CD14-positive monocyte (primary cell): ENCODE results near the gene MICAL2. TPM values are rescaled to one million over a fixed set of nuclear protein-coding genes. Genes with fewer than 3 reads are reported as not detected.

Experiments used
- DNase-seq, 3 donors: peaks; one replicate each; pipeline ENCODE4 v3.0.0-alpha.2; 2011 to 2022
- H2AFZ ChIP-seq: 2 replicates; pipeline ENCODE4 v1.6.0; 2012; ENCODE audit warnings: mild to moderate bottlenecking, low read depth, low read length, inconsistent platforms; ENCODE audit not compliant: insufficient read depth, poor library complexity, severe bottlenecking
- H3K27ac ChIP-seq, 2 donors: 1 replicate in 1 of 2; 2 replicates in 1 of 2; pipeline ENCODE4 v1.5.1; 2012 to 2013; ENCODE audit warnings: low read length in 2 of 2, control low read depth in 1 of 2, inconsistent platforms in 1 of 2, low read depth in 1 of 2, mild to moderate bottlenecking in 1 of 2
- H3K27me3 ChIP-seq, 2 donors: one replicate each; pipeline versions ENCODE4 v1.6.0 to v1.6.1; 2011 to 2013; ENCODE audit warnings: low read length in 2 of 2; ENCODE audit not compliant: control insufficient read depth in 2 of 2, insufficient read depth in 2 of 2
- H3K36me3 ChIP-seq, 2 donors: replicated peaks in 1 of 2; 1 replicate in 1 of 2; 2 replicates in 1 of 2; pipeline versions ENCODE4 v1.5.1 to v1.6.1; 2012 to 2013; ENCODE audit warnings: low read length in 2 of 2, control low read depth in 1 of 2, inconsistent platforms in 1 of 2, mild to moderate bottlenecking in 1 of 2; ENCODE audit not compliant: insufficient read depth in 2 of 2, control insufficient read depth in 1 of 2
- H3K4me1 ChIP-seq, 2 donors: 1 replicate in 1 of 2; 2 replicates in 1 of 2; pipeline versions ENCODE4 v1.5.1 to v1.6.1; 2012 to 2013; ENCODE audit warnings: low read length in 2 of 2, control low read depth in 1 of 2, inconsistent platforms in 1 of 2, mild to moderate bottlenecking in 1 of 2, moderate library complexity in 1 of 2; ENCODE audit not compliant: insufficient read depth in 2 of 2, control insufficient read depth in 1 of 2
- H3K4me2 ChIP-seq: replicated peaks from 2 replicates; pipeline ENCODE3; 2012; ENCODE audit warnings: low read length, moderate library complexity, mild to moderate bottlenecking; ENCODE audit not compliant: poor library complexity, severe bottlenecking; ENCODE audit errors: extremely low read depth
- H3K4me3 ChIP-seq, 3 experiments: fragments of 200-600 bp in 1 of 3; sonication (generic) in 1 of 3; replicated peaks in 1 of 3; 1 replicate in 2 of 3; 2 replicates in 1 of 3; pipeline ENCODE4 v1.5.1; 2011 to 2013; ENCODE audit warnings: low read length in 3 of 3, mild to moderate bottlenecking in 3 of 3, control low read depth in 2 of 3, low read depth in 2 of 3, inconsistent platforms in 1 of 3, moderate library complexity in 1 of 3
- H3K79me2 ChIP-seq: 2 replicates; pipeline ENCODE4 v1.6.0; 2012; ENCODE audit warnings: mild to moderate bottlenecking, control low read depth, inconsistent platforms, low read length, moderate library complexity; ENCODE audit not compliant: insufficient read depth
- H3K9ac ChIP-seq: 2 replicates; pipeline ENCODE4 v1.6.0; 2017; ENCODE audit warnings: low read length, mild to moderate bottlenecking; ENCODE audit not compliant: insufficient read depth, poor library complexity, severe bottlenecking
- H3K9me3 ChIP-seq, 2 donors: replicated peaks in 1 of 2; 1 replicate in 1 of 2; 2 replicates in 1 of 2; pipeline versions ENCODE4 v1.5.1 to v1.6.1; 2012 to 2013; ENCODE audit warnings: low read length in 2 of 2, control low read depth in 1 of 2; ENCODE audit not compliant: control insufficient read depth in 1 of 2, insufficient read depth in 1 of 2
- H4K20me1 ChIP-seq: 2 replicates; pipeline ENCODE4 v1.6.0; 2012; ENCODE audit warnings: mild to moderate bottlenecking, low read length, control low read depth, moderate library complexity; ENCODE audit not compliant: insufficient read depth
- H3K27ac Mint-ChIP-seq, 7 donors: one replicate each; pipeline ENCODE4 v1.8.0; 2020; ENCODE audit warnings: mild to moderate bottlenecking in 7 of 7, mixed read lengths in 7 of 7, moderate library complexity in 6 of 7, inconsistent platforms in 2 of 7
- H3K27me3 Mint-ChIP-seq, 3 donors: one replicate each; pipeline ENCODE4 v1.8.0; 2021 to 2022; ENCODE audit warnings: low read depth in 3 of 3, mild to moderate bottlenecking in 3 of 3, mixed read lengths in 3 of 3, moderate library complexity in 3 of 3, inconsistent platforms in 1 of 3
- H3K36me3 Mint-ChIP-seq, 2 donors: one replicate each; pipeline ENCODE4 v1.8.0; 2020; ENCODE audit warnings: mixed read lengths in 2 of 2, inconsistent platforms in 1 of 2, mild to moderate bottlenecking in 1 of 2
- H3K4me1 Mint-ChIP-seq: one replicate; pipeline ENCODE4 v1.8.0; 2020; ENCODE audit warnings: mild to moderate bottlenecking, mixed read lengths
- H3K4me3 Mint-ChIP-seq, 2 donors: one replicate each; pipeline ENCODE4 v1.8.0; 2020; ENCODE audit warnings: mild to moderate bottlenecking in 2 of 2, mixed read lengths in 2 of 2, moderate library complexity in 1 of 2
- H3K9me3 Mint-ChIP-seq, 7 donors: one replicate each; pipeline ENCODE4 v1.8.0; 2020 to 2022; ENCODE audit warnings: mixed read lengths in 7 of 7, mild to moderate bottlenecking in 6 of 7, moderate library complexity in 6 of 7, inconsistent platforms in 2 of 7
- WGBS: methylation state at CpG from one replicate; pipeline ENCODE4 v1.1.5; 2013; ENCODE audit warnings: missing lambda C conversion rate; ENCODE audit not compliant: insufficient coverage; 5-methylcytosine and 5-hydroxymethylcytosine counted together
- intact Hi-C, 2 donors: fragments of 100-400 bp; cut with micrococcal nuclease; formaldehyde crosslinking; loops; one replicate each; pipeline versions ENCODE4 v1.15.0 to v1.15.1; 2023
- polyA plus RNA-seq, 3 donors: library from polyadenylated mRNA; depleted of rRNA in 1 of 3; unstranded in 2 of 3; stranded (reverse) in 1 of 3; fragments of 300-500 nt in 2 of 3; fragments of >200 nt in 1 of 3; fragmentation: Illumina TruSeq in 2 of 3; gene quantifications; 1 replicate in 2 of 3; 2 replicates in 1 of 3; pipeline ENCODE4 v1.2.3, GENCODE V29; 2012 to 2021
- TF ChIP-seq, protein P1 (sequence below): fragments of 200-600 bp; IDR thresholded peaks from one replicate; pipeline ENCODE4 v1.8.0; 2022; ENCODE audit warnings: antibody characterized with exemption, mild to moderate bottlenecking

Gene MICAL2
- polyA plus RNA-seq, 3 donors = 39.8 to 72.5 (median 44.0) TPM

DNA sequence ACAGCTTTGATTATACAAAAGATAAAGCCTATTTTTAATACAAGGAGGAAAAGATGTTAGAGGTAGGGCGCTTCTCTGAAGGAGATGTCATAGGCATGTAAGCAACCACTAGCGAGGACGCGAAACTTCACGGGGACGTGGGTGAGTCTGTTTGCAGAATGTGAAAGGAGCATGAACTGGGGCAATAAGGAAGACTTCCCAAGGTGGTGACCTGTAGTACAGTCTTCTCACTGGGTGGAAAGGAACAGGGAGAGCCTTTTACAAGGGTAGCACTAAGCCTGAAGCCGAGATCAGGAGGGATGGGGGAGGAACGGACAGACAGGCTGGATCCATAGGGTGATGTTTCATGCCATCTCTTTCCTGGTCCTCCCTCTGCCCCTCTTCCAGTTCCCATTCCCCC lies 10.0 kb upstream of the MICAL2 start:
- H4K20me1 ChIP-seq = no peaks in the 10 kb centered on the region
- Mint-ChIP-seq H3K4me3 (no peak overlapping the region), H3K27ac (no peak overlapping the region), H3K9me3 (peaks cover 0 to 1% (median 0%) of the 10 kb centered on the region in 7 donors), H3K36me3 (no peaks in the 10 kb centered on the region), H3K27me3 (peaks cover 0 to 8% (median 4%) of the 10 kb centered on the region in 3 donors), H3K4me1 (peaks cover 50% of the 10 kb centered on the region)
- H3K36me3 ChIP-seq = no peaks in the 10 kb centered on the region
- TF ChIP-seq, protein P1, sequence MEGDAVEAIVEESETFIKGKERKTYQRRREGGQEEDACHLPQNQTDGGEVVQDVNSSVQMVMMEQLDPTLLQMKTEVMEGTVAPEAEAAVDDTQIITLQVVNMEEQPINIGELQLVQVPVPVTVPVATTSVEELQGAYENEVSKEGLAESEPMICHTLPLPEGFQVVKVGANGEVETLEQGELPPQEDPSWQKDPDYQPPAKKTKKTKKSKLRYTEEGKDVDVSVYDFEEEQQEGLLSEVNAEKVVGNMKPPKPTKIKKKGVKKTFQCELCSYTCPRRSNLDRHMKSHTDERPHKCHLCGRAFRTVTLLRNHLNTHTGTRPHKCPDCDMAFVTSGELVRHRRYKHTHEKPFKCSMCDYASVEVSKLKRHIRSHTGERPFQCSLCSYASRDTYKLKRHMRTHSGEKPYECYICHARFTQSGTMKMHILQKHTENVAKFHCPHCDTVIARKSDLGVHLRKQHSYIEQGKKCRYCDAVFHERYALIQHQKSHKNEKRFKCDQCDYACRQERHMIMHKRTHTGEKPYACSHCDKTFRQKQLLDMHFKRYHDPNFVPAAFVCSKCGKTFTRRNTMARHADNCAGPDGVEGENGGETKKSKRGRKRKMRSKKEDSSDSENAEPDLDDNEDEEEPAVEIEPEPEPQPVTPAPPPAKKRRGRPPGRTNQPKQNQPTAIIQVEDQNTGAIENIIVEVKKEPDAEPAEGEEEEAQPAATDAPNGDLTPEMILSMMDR = no peak
- no peak overlapping the region for H3K9ac ChIP-seq
- WGBS = 71% methylated on average over 6 of the region's 8 CpGs
- no peak overlapping the region for H2AFZ ChIP-seq
- no peaks in the 10 kb centered on the region for H3K79me2 ChIP-seq
- no peaks in the 10 kb centered on the region for H3K9me3 ChIP-seq
- peaks cover 43% of the 10 kb centered on the region in 2 donors for H3K4me1 ChIP-seq
- DNase-seq = no peak
- intact Hi-C loops = no loop called here
- H3K4me3 ChIP-seq = no peak overlapping the region
- H3K27ac ChIP-seq = no peak overlapping the region
- no peak overlapping the region for H3K4me2 ChIP-seq
- no peaks in the 10 kb centered on the region for H3K27me3 ChIP-seq

DNA sequence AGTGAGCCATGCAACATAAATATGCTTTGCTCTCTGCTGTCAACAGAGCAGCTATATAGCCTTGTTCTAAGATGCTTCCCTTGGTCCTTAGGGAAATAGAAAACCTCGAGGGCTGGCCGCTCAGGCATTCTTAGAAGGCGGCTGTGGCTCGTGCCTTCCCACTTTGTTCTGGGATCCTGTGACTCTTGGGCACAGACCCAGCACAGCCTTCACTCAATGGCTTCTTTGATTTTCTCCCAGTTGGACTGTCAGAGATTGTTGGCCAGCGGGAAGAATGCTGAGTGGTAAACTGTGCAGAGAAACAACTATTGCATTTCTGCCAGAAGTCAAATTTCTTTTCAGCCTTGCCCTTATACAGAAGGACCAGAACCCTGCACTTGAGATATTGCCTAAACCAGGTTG lies 9.5 kb upstream of the MICAL2 start:
- TF ChIP-seq, protein P1 = no peak
- Mint-ChIP-seq H3K9me3 (peaks cover 0 to 1% (median 0%) of the 10 kb centered on the region in 7 donors), H3K4me3 (no peak overlapping the region), H3K36me3 (no peaks in the 10 kb centered on the region), H3K4me1 (peaks cover 50% of the 10 kb centered on the region), H3K27me3 (peaks cover 0 to 8% (median 4%) of the 10 kb centered on the region in 3 donors), H3K27ac (no peak overlapping the region)
- Histone ChIP-seq H3K4me1 (peaks cover 43% of the 10 kb centered on the region in 2 donors), H3K4me3 (no peak overlapping the region), H3K27me3 (no peaks in the 10 kb centered on the region), H3K27ac (no peak overlapping the region), H4K20me1 (no peaks in the 10 kb centered on the region), H3K36me3 (no peaks in the 10 kb centered on the region), H3K9me3 (no peaks in the 10 kb centered on the region), H3K79me2 (no peaks in the 10 kb centered on the region), H3K4me2 (no peak overlapping the region), H3K9ac (no peak overlapping the region), H2AFZ (no peak overlapping the region)
- intact Hi-C loops = no loop called here
- no peak for DNase-seq
- 87% methylated on average over 4 of the region's 5 CpGs for WGBS
